ENCODE results near the gene CMYA5. TPM values are rescaled to one million over a fixed set of nuclear protein-coding genes. Genes with fewer than 3 reads are reported as not detected.

CMYA5 gene
- total RNA-seq, result 10 to 100 TPM; 15.8 to 49.4 (median 27.0) TPM

- TF ChIP-seq CTCF (IDR thresholded peaks at IDR 0.05) (no peak), POLR2A (IDR thresholded peaks at IDR 0.05) (peak in 1 of 2 donors; percentile 24)
- Histone ChIP-seq H3K4me1 (peaks cover 0 to 6% of the 10 kb centered on the region in 2 donors), H3K4me3 (peak within 1 kb of the TSS; percentile 55 to 65), H3K27ac (peak within 1 kb of the TSS; percentile 95), H3K36me3 (no peaks in the 10 kb centered on the region), H3K27me3 (no peaks in the 10 kb centered on the region), H3K9me3 (no peaks in the 10 kb centered on the region)
- peak; percentile 67 to 74 for DNase-seq
- intact Hi-C loops (cut with DNase I; ENCODE audit: low total_unique reads), result loop anchor here (10.0 kb wide), 1 partner anchor 145 kb away; no protein-coding TSS in a partner anchor
Measured at GRCh38 chr5:79689541-79690466, at the start of gene CMYA5. TSS of gene CMYA5 (plus strand) at chr5:79689836. CDS start at chr5:79689908, 72 bp downstream.

- H3K27ac ChIP-seq, result no peak overlapping the region
- no peaks in the 10 kb centered on the region for H3K36me3 ChIP-seq
- DNase-seq, result no peak
- intact Hi-C loops (cut with DNase I; ENCODE audit: low total_unique reads), result no loop called here
- no peaks in the 10 kb centered on the region for H3K9me3 ChIP-seq
- H3K4me3 ChIP-seq, result no peak overlapping the region
- no peaks in the 10 kb centered on the region for H3K27me3 ChIP-seq
- TF ChIP-seq CTCF (IDR thresholded peaks at IDR 0.05) (no peak), POLR2A (IDR thresholded peaks at IDR 0.05) (no peak)
- no peaks in the 10 kb centered on the region for H3K4me1 ChIP-seq
Measured at GRCh38 chr5:79640571-79641055, 49.0 kb upstream of the CMYA5 start.

- Histone ChIP-seq H3K9me3 (no peaks in the 10 kb centered on the region), H3K4me3 (no peak overlapping the region), H3K27ac (no peak overlapping the region), H3K36me3 (no peaks in the 10 kb centered on the region), H3K27me3 (no peaks in the 10 kb centered on the region), H3K4me1 (no peaks in the 10 kb centered on the region)
- intact Hi-C loops (cut with DNase I; ENCODE audit: low total_unique reads), result no loop called here
- no peak for TF ChIP-seq POLR2A (IDR thresholded peaks at IDR 0.05)
- TF ChIP-seq CTCF (IDR thresholded peaks at IDR 0.05), result no peak
- DNase-seq, result no peak
Measured at GRCh38 chr5:79641414-79641813, 48.2 kb upstream of the CMYA5 start.

GRCh38 chr5:79642210-79642609 is 47.4 kb upstream of the CMYA5 start:
- peak overlapping the region in 1 of 2 donors; percentile 5 for H3K27ac ChIP-seq
- H3K27me3 ChIP-seq, result no peaks in the 10 kb centered on the region
- H3K9me3 ChIP-seq, result no peaks in the 10 kb centered on the region
- H3K4me1 ChIP-seq, result no peaks in the 10 kb centered on the region
- H3K36me3 ChIP-seq, result no peaks in the 10 kb centered on the region
- intact Hi-C loops (cut with DNase I; ENCODE audit: low total_unique reads), result no loop called here
- H3K4me3 ChIP-seq, result no peak overlapping the region
- no peak for TF ChIP-seq CTCF (IDR thresholded peaks at IDR 0.05)
- no peak for TF ChIP-seq POLR2A (IDR thresholded peaks at IDR 0.05)
- DNase-seq, result no peak

- Histone ChIP-seq H3K9me3 (no peaks in the 10 kb centered on the region), H3K36me3 (no peaks in the 10 kb centered on the region), H3K27me3 (no peaks in the 10 kb centered on the region), H3K27ac (no peak overlapping the region), H3K4me3 (no peak overlapping the region), H3K4me1 (no peaks in the 10 kb centered on the region)
- intact Hi-C loops (cut with DNase I; ENCODE audit: low total_unique reads), result no loop called here
- TF ChIP-seq CTCF (IDR thresholded peaks at IDR 0.05) (no peak), POLR2A (IDR thresholded peaks at IDR 0.05) (no peak)
- DNase-seq, result no peak
Measured at GRCh38 chr5:79653843-79654242, 35.8 kb upstream of the CMYA5 start.
